Stimulated activated CD4-positive, alpha-beta T cell treated with anti-CD3 and anti-CD28 coated beads, Interleukin-12 subunit alpha, Interleukin-12 subunit beta, amount 100 ng/mL, for 4 hours (primary cell): Measurements from ENCODE around the gene HSF2.
"Not testable (repeated sequence)": the region's sequence is repeated elsewhere in the genome, so short reads cannot be mapped to it uniquely, and the experiment has no call there.

ENCODE experiments used
- DNase-seq: peaks from one replicate; pipeline ENCODE4 v3.0.0-alpha.2; 2020

HSF2 gene

GRCh38 chr6:122459240-122459639, 59.8 kb downstream of the HSF2 start:
- DNase-seq, result no peak

GRCh38 chr6:122459865-122460416, 60.5 kb downstream of the HSF2 start:
- DNase-seq, result not testable (repeated sequence)

GRCh38 chr6:122461885-122462284, 62.4 kb downstream of the HSF2 start:
- no peak for DNase-seq

GRCh38 chr6:122471107-122472021, 71.9 kb downstream of the HSF2 start, which contains the start of gene SERINC1:
TSS of gene SERINC1 (minus strand) at chr6:122471807. CDS start at chr6:122471737, 70 bp downstream.
- peak; percentile 87 for DNase-seq

GRCh38 chr6:122472022-122472340, 72.5 kb downstream of the HSF2 start:
- no peak for DNase-seq

GRCh38 chr6:122476131-122476530, 76.7 kb downstream of the HSF2 start:
- DNase-seq, result no peak

GRCh38 chr6:122482750-122483080, 83.3 kb downstream of the HSF2 start:
- no peak for DNase-seq
